ENCODE results near the gene SORBS1. TPM values are rescaled to one million over a fixed set of nuclear protein-coding genes. Genes with fewer than 3 reads are reported as not detected.

Gene SORBS1
- total and polyA plus RNA-seq, 2 donors (not counting 3 experiments of a cell fraction or from before 2014, with no cell fraction given): 2.0 to 7.9 TPM

DNA sequence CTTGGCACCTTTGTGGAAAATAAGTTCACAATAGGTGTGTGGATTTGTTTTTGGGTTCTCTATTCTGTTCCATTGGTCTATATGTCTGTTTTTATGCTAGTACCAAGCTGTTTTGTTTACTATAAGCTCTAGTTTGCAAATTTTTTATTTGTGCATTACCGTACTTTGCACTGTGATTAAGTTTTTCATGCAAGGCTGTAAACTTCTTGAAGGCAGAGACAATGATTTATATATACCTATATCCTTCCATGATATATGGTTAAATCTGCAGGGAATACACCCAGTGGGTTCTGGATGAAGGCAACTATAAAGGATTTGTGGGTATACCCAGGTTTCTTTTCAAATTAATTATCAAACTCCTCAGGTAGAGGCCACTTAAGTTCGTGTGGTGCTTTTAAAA lies 178.6 kb downstream of the SORBS1 start:
- no TSS peak for BruUV-seq (replicated peaks)

DNA sequence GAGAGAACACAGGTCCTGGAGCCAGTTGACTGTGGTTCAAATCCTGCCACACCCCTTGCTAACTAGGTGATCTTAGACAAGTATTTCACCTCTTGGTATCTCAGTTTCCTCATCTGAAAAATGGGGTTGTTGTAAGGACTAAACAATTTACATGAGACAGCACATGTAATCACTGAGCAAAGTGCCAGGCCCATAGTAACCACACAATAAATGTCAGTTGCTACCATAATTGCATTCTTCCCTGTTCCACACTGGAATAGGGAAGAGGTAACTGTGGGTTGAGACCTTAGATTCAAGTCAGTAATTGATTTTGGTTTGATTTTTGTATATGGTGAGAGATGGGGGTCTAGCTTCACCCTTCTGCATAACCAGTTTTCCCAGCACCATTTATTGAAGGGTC lies 179.0 kb downstream of the SORBS1 start:
- no peak overlapping the region for H3K27ac ChIP-seq (ENCODE audit: insufficient read depth, low read depth, low read length)
- no peaks in the 10 kb centered on the region for H3K9me3 ChIP-seq (replicated peaks; ENCODE audit: control insufficient read depth, insufficient read depth, low read length)
- H3K4me1 ChIP-seq (ENCODE audit: control insufficient read depth, extremely low read depth, insufficient read depth, low read length): no peaks in the 10 kb centered on the region
- H4K20me1 ChIP-seq (replicated peaks; ENCODE audit: control insufficient read depth, extremely low read depth, insufficient read depth, low read length): no peaks in the 10 kb centered on the region
- H3K4me2 ChIP-seq (ENCODE audit: insufficient read depth, low read length): no peak overlapping the region
- no TSS peak for BruUV-seq (replicated peaks)
- ChIA-PET POLR2A (no interaction called here), CTCF (no interaction called here)
- H3K9ac ChIP-seq (replicated peaks; ENCODE audit: extremely low read depth, insufficient read depth, low read length): no peak overlapping the region
- FAIRE-seq: no peak
- intact Hi-C loops (cut with micrococcal nuclease) (no loop called here), dilution Hi-C loops (cut with MboI; ENCODE audit: extremely low pct_ligation_motif_present, low sequenced_read_pairs) (no loop called here)
- H3K9me1 ChIP-seq (replicated peaks; ENCODE audit: control insufficient read depth, extremely low read depth, insufficient read depth, low read length): no peaks in the 10 kb centered on the region
- H3K27me3 ChIP-seq (ENCODE audit: control insufficient read depth in 2 of 2, insufficient read depth in 2 of 2, low read length in 2 of 2): no peaks in the 10 kb centered on the region
- H2AFZ ChIP-seq (ENCODE audit: low read depth, low read length): no peak overlapping the region
- H3K4me3 ChIP-seq (replicated peaks in 1 of 3; ENCODE audit: insufficient read depth in 1 of 3, low read depth in 1 of 3, low read length in 3 of 3): no peak overlapping the region
- TF ChIP-seq GATA2 (IDR thresholded peaks at IDR 0.05; ENCODE audit: insufficient read depth, insufficient read length, low read depth, low read length): no peak
- TF ChIP-seq POLR2A (IDR thresholded peaks at IDR 0.05; ENCODE audit: low read depth, low read length): no peak
- TF ChIP-seq EZH2 (IDR thresholded peaks at IDR 0.05; ENCODE audit: borderline replicate concordance, low read depth, low read length, severe bottlenecking): no peak
- TF ChIP-seq POLR2AphosphoS5 (IDR thresholded peaks at IDR 0.05; ENCODE audit: insufficient read depth, low read depth, low read length): no peak
- no peak for TF ChIP-seq FOS (IDR thresholded peaks at IDR 0.05; ENCODE audit: borderline replicate concordance, insufficient read depth, low read length)
- TF ChIP-seq, protein P1, sequence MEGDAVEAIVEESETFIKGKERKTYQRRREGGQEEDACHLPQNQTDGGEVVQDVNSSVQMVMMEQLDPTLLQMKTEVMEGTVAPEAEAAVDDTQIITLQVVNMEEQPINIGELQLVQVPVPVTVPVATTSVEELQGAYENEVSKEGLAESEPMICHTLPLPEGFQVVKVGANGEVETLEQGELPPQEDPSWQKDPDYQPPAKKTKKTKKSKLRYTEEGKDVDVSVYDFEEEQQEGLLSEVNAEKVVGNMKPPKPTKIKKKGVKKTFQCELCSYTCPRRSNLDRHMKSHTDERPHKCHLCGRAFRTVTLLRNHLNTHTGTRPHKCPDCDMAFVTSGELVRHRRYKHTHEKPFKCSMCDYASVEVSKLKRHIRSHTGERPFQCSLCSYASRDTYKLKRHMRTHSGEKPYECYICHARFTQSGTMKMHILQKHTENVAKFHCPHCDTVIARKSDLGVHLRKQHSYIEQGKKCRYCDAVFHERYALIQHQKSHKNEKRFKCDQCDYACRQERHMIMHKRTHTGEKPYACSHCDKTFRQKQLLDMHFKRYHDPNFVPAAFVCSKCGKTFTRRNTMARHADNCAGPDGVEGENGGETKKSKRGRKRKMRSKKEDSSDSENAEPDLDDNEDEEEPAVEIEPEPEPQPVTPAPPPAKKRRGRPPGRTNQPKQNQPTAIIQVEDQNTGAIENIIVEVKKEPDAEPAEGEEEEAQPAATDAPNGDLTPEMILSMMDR (IDR thresholded peaks at IDR 0.05; ENCODE audit: extremely low read depth in 1 of 2, insufficient read depth in 1 of 2, low read depth in 1 of 2, low read length in 2 of 2): no peak
- TF ChIP-seq JUN (IDR thresholded peaks at IDR 0.05; ENCODE audit: borderline replicate concordance, insufficient read depth, insufficient read length, low read depth): no peak
- no peak for TF ChIP-seq MYC (IDR thresholded peaks at IDR 0.05; ENCODE audit: low read depth, low read length)
- TF ChIP-seq, protein P2, sequence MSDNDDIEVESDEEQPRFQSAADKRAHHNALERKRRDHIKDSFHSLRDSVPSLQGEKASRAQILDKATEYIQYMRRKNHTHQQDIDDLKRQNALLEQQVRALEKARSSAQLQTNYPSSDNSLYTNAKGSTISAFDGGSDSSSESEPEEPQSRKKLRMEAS (IDR thresholded peaks at IDR 0.05; ENCODE audit: insufficient read depth, insufficient read length): no peak
- no peaks in the 10 kb centered on the region for H3K79me2 ChIP-seq (ENCODE audit: control insufficient read depth, insufficient read depth, low read length)
- no peak for DNase-seq (ENCODE audit: low read depth, low spot score)
- no peaks in the 10 kb centered on the region for H3K36me3 ChIP-seq (ENCODE audit: control insufficient read depth in 2 of 2, extremely low read depth in 1 of 2, insufficient read depth in 2 of 2, low read length in 2 of 2)

More for the DNA sequence above, 178.6 kb downstream of the SORBS1 start:
- Histone ChIP-seq H3K9me3 (replicated peaks; ENCODE audit: control insufficient read depth, insufficient read depth, low read length) (no peaks in the 10 kb centered on the region), H3K27me3 (ENCODE audit: control insufficient read depth in 2 of 2, insufficient read depth in 2 of 2, low read length in 2 of 2) (no peaks in the 10 kb centered on the region), H3K4me3 (replicated peaks in 1 of 3; ENCODE audit: insufficient read depth in 1 of 3, low read depth in 1 of 3, low read length in 3 of 3) (no peak overlapping the region), H4K20me1 (replicated peaks; ENCODE audit: control insufficient read depth, extremely low read depth, insufficient read depth, low read length) (no peaks in the 10 kb centered on the region), H3K36me3 (ENCODE audit: control insufficient read depth in 2 of 2, extremely low read depth in 1 of 2, insufficient read depth in 2 of 2, low read length in 2 of 2) (no peaks in the 10 kb centered on the region), H3K79me2 (ENCODE audit: control insufficient read depth, insufficient read depth, low read length) (no peaks in the 10 kb centered on the region), H3K4me1 (ENCODE audit: control insufficient read depth, extremely low read depth, insufficient read depth, low read length) (no peaks in the 10 kb centered on the region), H3K9ac (replicated peaks; ENCODE audit: extremely low read depth, insufficient read depth, low read length) (no peak overlapping the region), H2AFZ (ENCODE audit: low read depth, low read length) (no peak overlapping the region), H3K9me1 (replicated peaks; ENCODE audit: control insufficient read depth, extremely low read depth, insufficient read depth, low read length) (no peaks in the 10 kb centered on the region), H3K27ac (ENCODE audit: insufficient read depth, low read depth, low read length) (no peak overlapping the region), H3K4me2 (ENCODE audit: insufficient read depth, low read length) (no peak overlapping the region)
- no peak for DNase-seq (ENCODE audit: low read depth, low spot score)
- FAIRE-seq: no peak
- ChIA-PET CTCF (no interaction called here), POLR2A (no interaction called here)
- TF ChIP-seq MYC (IDR thresholded peaks at IDR 0.05; ENCODE audit: low read depth, low read length): no peak
- TF ChIP-seq POLR2A (IDR thresholded peaks at IDR 0.05; ENCODE audit: low read depth, low read length): no peak
- TF ChIP-seq, protein P2 (IDR thresholded peaks at IDR 0.05; ENCODE audit: insufficient read depth, insufficient read length): no peak
- intact Hi-C loops (cut with micrococcal nuclease) (no loop called here), dilution Hi-C loops (cut with MboI; ENCODE audit: extremely low pct_ligation_motif_present, low sequenced_read_pairs) (no loop called here)

Measured in endothelial cell of umbilical vein (primary cell).